GM21447 (cell line): Measurements from ENCODE around the gene KIF2C.
A peak's percentile ranks its signal among the peaks of the same experiment; 100 is the strongest.
"Not testable (repeated sequence)": the region's sequence is repeated elsewhere in the genome, so short reads cannot be mapped to it uniquely, and the experiment has no call there.

Experiments
- ATAC-seq: cut with Tn5 transposase; IDR thresholded peaks from one replicate; pipeline ENCODE4 v1.9.1; 2021; ENCODE audit not compliant: unreplicated experiment

Gene KIF2C

GRCh38 chr1:44739307-44740178 is at the start of gene KIF2C:
Gene KIF2C (plus strand): TSS chr1:44739837. CDS start chr1:44739933, 96 bp downstream.
- ATAC-seq, result peak; percentile 96

- no peak for ATAC-seq
Observed at GRCh38 chr1:44693159-44693558, 46.5 kb upstream of the KIF2C start.

GRCh38 chr1:44693900-44694299 is 45.7 kb upstream of the KIF2C start:
- ATAC-seq, result no peak

GRCh38 chr1:44694863-44695478 is 44.7 kb upstream of the KIF2C start:
- ATAC-seq, result peak; percentile 62

- no peak for ATAC-seq
Observed at GRCh38 chr1:44695671-44696070, 44.0 kb upstream of the KIF2C start.

- ATAC-seq, result no peak
Observed at GRCh38 chr1:44696101-44696500, 43.5 kb upstream of the KIF2C start.

GRCh38 chr1:44696789-44697345 is 42.8 kb upstream of the KIF2C start:
- ATAC-seq, result no peak

- ATAC-seq, result no peak
Observed at GRCh38 chr1:44698138-44698537, 41.5 kb upstream of the KIF2C start.

- ATAC-seq, result not testable (repeated sequence)
Observed at GRCh38 chr1:44699375-44699774, 40.3 kb upstream of the KIF2C start.

- no peak for ATAC-seq
Observed at GRCh38 chr1:44700573-44700972, 39.1 kb upstream of the KIF2C start.

- ATAC-seq, result no peak
Observed at GRCh38 chr1:44701141-44701573, 38.5 kb upstream of the KIF2C start.

- ATAC-seq, result no peak
Observed at GRCh38 chr1:44705470-44705869, 34.2 kb upstream of the KIF2C start.

- ATAC-seq, result no peak
Observed at GRCh38 chr1:44705938-44706337, 33.7 kb upstream of the KIF2C start.

GRCh38 chr1:44707112-44707881 is 32.3 kb upstream of the KIF2C start:
- no peak for ATAC-seq

GRCh38 chr1:44707959-44708831 is 31.4 kb upstream of the KIF2C start:
- ATAC-seq, result no peak

- ATAC-seq, result peak; percentile 73
Observed at GRCh38 chr1:44713321-44713781, 26.3 kb upstream of the KIF2C start.

GRCh38 chr1:44714532-44714931 is 25.1 kb upstream of the KIF2C start:
- no peak for ATAC-seq

- no peak for ATAC-seq
Observed at GRCh38 chr1:44714944-44715571, 24.6 kb upstream of the KIF2C start.

- no peak for ATAC-seq
Observed at GRCh38 chr1:44717156-44717555, 22.5 kb upstream of the KIF2C start.

GRCh38 chr1:44717653-44718052 is 22.0 kb upstream of the KIF2C start:
- ATAC-seq, result no peak
